ENCODE data around the gene PCDHGC5. TPM values are rescaled to one million over a fixed set of nuclear protein-coding genes. Genes with fewer than 3 reads are reported as not detected.

Gene PCDHGC5
- 0.61 and 0.69 TPM in 2 replicates for total RNA-seq (2022)
- Bru-seq, nascent RNA: percentile 48 among the genes with signal in this experiment
- percentile 54 among the genes with signal in this experiment for BruChase-seq, experiment 1, labeled RNA remaining after a 6-hour chase
- percentile 43 among the genes with signal in this experiment for BruChase-seq, experiment 2, labeled RNA remaining after a 2-hour chase
- long read RNA-seq, partial matches to known transcripts: 1 of 3 reads
- long read RNA-seq, other reads (novel, unspliced or antisense): 2 of 3 reads

- no peaks in the 10 kb centered on the region for H3K27me3 Mint-ChIP-seq (ENCODE audit: insufficient read depth, unreplicated experiment)
- TF ChIP-seq CTCF (IDR thresholded peaks at IDR 0.05; ENCODE audit: unreplicated experiment): no peak
- POLR2A ChIA-PET: interaction anchor here (0.6 to 2.1 kb wide), 6 partner anchors 10 to 40 kb away, joined by 3 to 7 read pairs (median 4); partner anchors contain the start of gene PCDHGC3
- H3K4me1 Mint-ChIP-seq (ENCODE audit: insufficient read depth, unreplicated experiment): peaks cover 9% of the 10 kb centered on the region
- H3K27ac Mint-ChIP-seq (ENCODE audit: low read depth, unreplicated experiment): no peak within 1 kb of the TSS
- H3K36me3 Mint-ChIP-seq (ENCODE audit: insufficient read depth, unreplicated experiment): peaks cover 6% of the 10 kb centered on the region
- H3K9me3 Mint-ChIP-seq (ENCODE audit: unreplicated experiment): no peaks in the 10 kb centered on the region
- no peak within 1 kb of the TSS for H3K4me3 Mint-ChIP-seq (ENCODE audit: unreplicated experiment)
- BruUV-seq (replicated peaks): no TSS peak
- DNase-seq (ENCODE audit: unreplicated experiment): peak; percentile 48
- CTCF ChIA-PET: interaction anchor here (0.6 to 1.2 kb wide), 6 partner anchors 18 to 169 kb away, joined by 3 to 4 read pairs (median 3); partner anchors contain the start of gene TAF7
- intact Hi-C loops (cut with micrococcal nuclease): no loop called here
Observed at GRCh38 chr5:141488591-141489561, at the start of gene PCDHGC5. PCDHGC5 (plus strand) TSS chr5:141489081; CDS start chr5:141489241, 160 bp downstream.

- peaks cover 4% of the 10 kb centered on the region for H3K36me3 Mint-ChIP-seq (ENCODE audit: insufficient read depth, unreplicated experiment)
- H3K27me3 Mint-ChIP-seq (ENCODE audit: insufficient read depth, unreplicated experiment): no peaks in the 10 kb centered on the region
- no peak overlapping the region for H3K4me3 Mint-ChIP-seq (ENCODE audit: unreplicated experiment)
- TF ChIP-seq CTCF (IDR thresholded peaks at IDR 0.05; ENCODE audit: unreplicated experiment): no peak
- ChIA-PET POLR2A (interaction anchor here (0.7 kb wide), 1 partner anchor 9 kb away, joined by 3 read pairs; the partner anchor contains the start of gene PCDHGA12), CTCF (interaction anchor here (0.6 to 1.5 kb wide), 7 partner anchors 9 to 520 kb away, joined by 3 to 5 read pairs (median 3); partner anchors contain the start of genes PCDHGA12 and PCDHGB7)
- no peak for DNase-seq (ENCODE audit: unreplicated experiment)
- peaks cover 20% of the 10 kb centered on the region for H3K9me3 Mint-ChIP-seq (ENCODE audit: unreplicated experiment)
- H3K27ac Mint-ChIP-seq (ENCODE audit: low read depth, unreplicated experiment): no peak overlapping the region
- H3K4me1 Mint-ChIP-seq (ENCODE audit: insufficient read depth, unreplicated experiment): no peaks in the 10 kb centered on the region
- BruUV-seq (replicated peaks): no TSS peak
- intact Hi-C loops (cut with micrococcal nuclease): no loop called here
Observed at GRCh38 chr5:141439411-141440141, 49.3 kb upstream of the PCDHGC5 start.

- Mint-ChIP-seq H3K4me1 (ENCODE audit: insufficient read depth, unreplicated experiment) (no peaks in the 10 kb centered on the region), H3K36me3 (ENCODE audit: insufficient read depth, unreplicated experiment) (peaks cover 4% of the 10 kb centered on the region), H3K27ac (ENCODE audit: low read depth, unreplicated experiment) (no peak overlapping the region), H3K4me3 (ENCODE audit: unreplicated experiment) (no peak overlapping the region), H3K27me3 (ENCODE audit: insufficient read depth, unreplicated experiment) (no peaks in the 10 kb centered on the region), H3K9me3 (ENCODE audit: unreplicated experiment) (peaks cover 14% of the 10 kb centered on the region)
- BruUV-seq (replicated peaks): no TSS peak
- intact Hi-C loops (cut with micrococcal nuclease): no loop called here
- TF ChIP-seq CTCF (IDR thresholded peaks at IDR 0.05; ENCODE audit: unreplicated experiment): no peak
- DNase-seq (ENCODE audit: unreplicated experiment): no peak
- ChIA-PET CTCF (interaction anchor here (0.5 to 0.8 kb wide), 5 partner anchors 23 to 161 kb away, joined by 3 to 4 read pairs (median 3); partner anchors contain the start of gene PCDHGB7), POLR2A (interaction anchor here (0.7 kb wide), 1 partner anchor 10 kb away, joined by 3 read pairs; the partner anchor contains the start of gene PCDHGA12)
Observed at GRCh38 chr5:141440341-141440740, 48.5 kb upstream of the PCDHGC5 start.
